HG02763 (cell line): ENCODE data around the gene SLC38A2.
"Not testable (repeated sequence)": the region's sequence is repeated elsewhere in the genome, so short reads cannot be mapped to it uniquely, and the experiment has no call there.

ENCODE experiments used
- ATAC-seq: cut with Tn5 transposase; IDR thresholded peaks from one replicate; pipeline ENCODE4 v1.9.1; 2021; ENCODE audit warnings: mild to moderate bottlenecking, moderate library complexity; ENCODE audit not compliant: unreplicated experiment

The SLC38A2 gene

DNA sequence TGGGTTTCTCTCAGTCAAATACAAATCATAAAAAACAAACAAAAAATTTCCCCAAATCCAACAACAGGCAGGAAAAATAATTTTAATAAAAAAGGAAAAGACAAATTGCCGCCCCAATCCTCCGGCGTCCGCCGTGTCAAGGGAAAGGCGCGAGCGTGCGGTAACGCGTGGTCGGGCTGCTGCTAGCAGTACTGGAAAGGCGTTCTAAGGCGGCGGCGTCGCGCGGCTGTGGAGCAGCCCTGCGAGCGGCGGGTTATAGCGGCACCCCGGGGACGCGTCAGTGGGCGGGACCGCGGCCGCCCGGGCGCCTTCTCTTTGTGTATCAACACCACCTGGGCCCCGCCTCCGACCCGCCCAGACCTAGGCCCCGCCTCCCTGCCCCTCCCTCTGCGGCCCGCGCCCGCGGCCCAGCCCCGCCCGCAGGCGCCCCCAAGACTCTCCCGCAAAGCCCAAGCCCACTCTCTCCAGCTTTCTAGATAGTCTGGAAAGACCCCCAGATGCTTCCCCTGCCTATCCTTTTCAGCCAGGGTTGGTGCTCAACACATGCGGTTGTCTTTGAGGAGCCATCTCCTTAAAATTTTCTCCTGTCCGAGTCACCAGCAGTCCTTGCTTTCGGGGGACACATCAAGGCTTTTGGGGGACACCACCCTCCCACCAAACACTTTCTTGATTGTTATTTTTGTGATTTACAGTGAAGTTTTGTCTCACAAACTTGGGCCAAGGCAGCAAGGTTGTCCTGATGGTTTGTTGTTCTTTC lies at the start of gene SLC38A2:
TSS of gene SLC38A2 (minus strand) at position 230 of the 757 bp plus-strand sequence. CDS start 1,480 bp downstream, outside the sequence.
- ATAC-seq: peak; percentile 86

DNA sequence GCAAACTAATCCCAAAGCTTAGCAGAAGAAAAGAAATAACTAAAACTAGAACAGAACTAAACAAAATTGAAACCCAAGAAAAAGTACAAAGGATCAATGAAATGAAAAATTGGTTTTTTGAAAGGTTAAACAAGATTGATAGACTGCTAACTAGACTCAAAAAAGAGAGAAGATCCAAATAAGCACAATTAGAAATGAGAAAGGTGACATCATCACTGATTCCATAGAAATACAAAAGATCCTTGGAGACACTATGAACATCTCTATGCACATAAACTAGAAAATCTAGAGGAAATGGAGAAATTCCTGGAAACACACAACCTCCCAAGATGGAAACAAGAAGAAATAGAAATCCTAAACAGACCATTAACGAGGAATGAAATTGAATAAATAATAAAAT lies 47.1 kb upstream of the SLC38A2 start:
- no peak for ATAC-seq

DNA sequence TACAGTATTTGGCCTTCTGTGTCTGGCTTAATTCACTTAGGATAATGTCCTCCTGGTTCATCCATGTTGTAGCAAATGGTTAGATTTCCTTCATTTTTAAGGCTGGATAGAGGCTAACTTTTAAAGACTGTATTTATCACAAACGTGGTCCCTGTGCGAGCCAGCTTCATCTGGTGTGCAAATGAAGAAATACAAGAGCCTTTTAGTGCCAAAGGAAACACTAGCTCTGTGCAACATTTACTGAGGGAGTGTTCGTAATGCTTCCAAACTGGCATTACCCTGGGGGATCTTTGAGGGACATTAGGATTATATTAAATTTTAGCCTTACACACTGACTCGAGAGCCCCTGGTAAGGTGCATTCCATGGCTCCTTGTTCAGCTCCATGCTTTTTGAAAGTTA lies 43.0 kb upstream of the SLC38A2 start:
- no peak for ATAC-seq

DNA sequence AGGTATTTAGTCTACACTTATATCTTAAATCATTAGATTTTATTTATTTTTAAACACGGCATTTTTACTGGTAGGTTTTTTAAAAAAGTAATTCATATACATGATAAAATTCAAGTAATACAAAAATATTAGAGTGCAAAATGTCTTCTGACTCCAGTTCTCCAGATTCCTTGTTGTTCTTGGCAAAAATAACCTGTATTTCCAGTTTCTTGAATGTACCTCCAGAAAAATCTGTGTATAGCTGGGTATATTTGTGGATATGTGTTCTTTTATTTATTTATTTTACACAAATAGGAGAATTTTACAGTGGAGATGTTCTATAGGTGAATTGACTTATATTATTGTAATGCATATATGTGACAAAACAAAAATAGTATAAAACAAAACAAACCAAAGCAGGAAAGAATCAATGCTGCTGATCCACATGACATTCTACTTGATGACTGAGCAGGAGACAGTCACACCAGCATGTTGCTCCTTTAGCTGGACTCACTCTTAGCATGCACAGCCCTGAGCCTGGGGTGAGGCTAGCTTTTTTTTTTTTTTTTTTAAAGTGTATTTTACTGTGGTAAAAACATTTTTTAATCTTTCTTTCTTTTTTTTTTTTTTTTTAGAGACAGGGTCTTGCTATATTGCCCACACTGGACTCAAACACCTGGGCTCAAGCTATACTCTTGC lies 42.2 kb upstream of the SLC38A2 start:
- no peak for ATAC-seq

- ATAC-seq: no peak
These were observed 40.8 kb upstream of the SLC38A2 start for GRCh38 chr12:46413368-46413767.

DNA sequence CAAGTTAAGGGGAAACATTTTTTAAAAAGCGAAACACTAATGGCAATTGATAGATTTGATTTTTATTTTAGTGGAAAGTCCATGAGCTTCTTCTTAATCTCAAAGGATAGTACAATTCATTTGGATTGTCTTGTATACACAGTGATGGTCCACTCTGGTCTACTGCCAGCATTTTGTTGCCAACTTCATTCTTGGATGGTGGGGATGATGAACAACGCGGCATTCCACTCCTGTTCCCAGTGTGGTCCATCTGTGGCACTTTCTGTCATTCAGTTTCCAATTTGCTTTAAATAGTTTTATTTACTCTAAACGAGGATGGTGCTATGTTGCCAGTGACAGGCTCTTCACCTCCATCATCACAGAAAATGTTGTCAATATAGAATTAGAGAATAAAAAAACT lies 40.3 kb upstream of the SLC38A2 start:
- ATAC-seq: no peak

GRCh38 chr12:46410495-46410894 lies 37.9 kb upstream of the SLC38A2 start:
- ATAC-seq: no peak

GRCh38 chr12:46409974-46410373 lies 37.4 kb upstream of the SLC38A2 start:
- no peak for ATAC-seq

DNA sequence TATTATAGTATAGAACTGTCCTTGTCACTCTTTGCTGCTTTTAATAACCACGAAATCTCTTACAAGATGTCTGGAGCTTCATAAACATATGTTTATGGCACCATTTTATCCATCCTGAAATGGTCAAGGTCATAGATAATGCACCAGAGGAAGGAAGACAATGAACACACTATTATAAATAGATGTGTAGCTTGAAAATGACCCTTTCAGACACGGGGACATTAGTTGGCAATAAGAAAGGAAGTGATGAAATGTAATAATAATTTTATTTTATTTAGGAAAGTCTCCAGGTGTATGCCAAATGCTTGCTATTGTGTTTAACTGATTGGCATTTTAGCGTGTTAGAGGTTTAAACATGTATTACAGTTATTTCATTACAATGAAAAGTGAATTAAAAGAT lies 36.8 kb upstream of the SLC38A2 start:
- ATAC-seq: no peak

DNA sequence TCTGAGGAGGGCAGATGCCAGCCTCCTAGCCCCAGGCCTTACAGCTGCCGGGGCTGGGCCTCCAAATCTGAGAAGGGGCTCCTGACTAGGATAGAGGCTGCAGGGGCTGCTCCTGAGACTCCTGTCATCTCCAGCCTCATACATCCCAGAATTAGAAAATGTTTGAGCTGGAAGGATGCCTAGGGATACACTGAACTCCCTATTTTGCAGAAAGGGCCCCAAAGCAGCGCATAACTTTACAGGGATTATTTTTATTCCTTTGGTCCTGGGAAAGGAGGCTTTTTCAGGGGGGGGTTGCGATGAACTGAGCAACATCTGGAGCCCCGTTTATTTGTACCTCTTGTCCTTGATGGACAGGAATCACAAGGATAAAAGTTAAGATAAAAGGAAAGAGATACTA lies 35.9 kb upstream of the SLC38A2 start:
- no peak for ATAC-seq

- no peak for ATAC-seq
These were observed 34.8 kb upstream of the SLC38A2 start for GRCh38 chr12:46407361-46407760.

- no peak for ATAC-seq
These were observed 33.9 kb upstream of the SLC38A2 start for GRCh38 chr12:46406352-46407027.

GRCh38 chr12:46404733-46405132 lies 32.2 kb upstream of the SLC38A2 start:
- no peak for ATAC-seq

GRCh38 chr12:46404225-46404631 lies 31.7 kb upstream of the SLC38A2 start:
- ATAC-seq: no peak

GRCh38 chr12:46403719-46404070 lies 31.1 kb upstream of the SLC38A2 start:
- ATAC-seq: no peak

DNA sequence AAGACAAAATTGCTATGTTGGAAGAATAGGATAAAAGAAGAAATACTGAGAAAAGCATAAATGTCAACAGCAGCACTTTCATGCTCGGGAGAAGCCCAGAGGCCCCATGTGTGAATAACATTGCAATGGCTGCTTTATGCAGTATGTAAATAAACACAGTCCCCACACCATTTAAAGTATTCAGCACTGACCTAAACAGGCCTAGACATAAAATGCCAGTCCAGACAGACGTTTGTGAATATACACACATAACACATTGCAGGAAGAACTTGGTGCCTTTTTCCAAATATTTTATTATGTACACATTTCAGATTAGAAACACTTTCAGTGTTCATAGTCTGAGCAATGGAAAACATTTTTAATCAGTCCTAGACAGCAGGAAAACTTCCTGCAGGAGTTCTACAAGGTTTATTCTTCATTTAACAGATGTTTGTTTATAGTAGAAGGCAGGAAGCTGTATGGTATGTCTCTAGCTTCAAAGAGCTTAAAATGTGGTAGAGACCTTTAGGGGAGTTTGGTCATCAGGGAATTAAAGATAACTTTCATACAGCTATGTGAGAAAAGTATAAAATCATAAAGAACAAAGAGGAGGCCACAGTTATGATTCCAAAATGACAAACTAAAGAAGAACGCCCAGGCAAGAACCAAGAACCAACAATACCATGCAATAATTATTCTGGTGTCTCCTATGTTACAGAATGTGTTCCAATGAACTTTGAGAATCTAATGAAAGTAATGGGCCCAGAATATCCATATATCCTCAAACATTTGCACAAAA lies 30.6 kb upstream of the SLC38A2 start:
- ATAC-seq: no peak

DNA sequence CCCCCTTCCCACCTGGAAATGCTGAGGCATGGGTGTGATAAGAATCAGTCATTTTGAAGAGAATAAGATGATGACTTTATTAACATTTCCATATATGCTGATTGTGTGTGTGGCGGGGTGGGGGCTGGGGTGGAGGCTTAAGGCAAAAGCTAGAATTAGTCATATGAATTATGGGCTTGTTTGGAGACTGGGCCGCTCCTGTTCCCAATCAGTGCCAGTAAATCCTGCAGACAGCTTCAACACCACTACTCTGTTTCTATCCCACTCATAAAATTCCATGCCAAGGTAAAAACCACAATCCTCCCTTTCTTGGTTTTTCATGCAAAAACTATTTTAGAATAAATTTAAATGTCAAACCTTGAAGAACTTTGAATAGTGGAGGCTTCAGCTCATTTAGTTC lies 29.9 kb upstream of the SLC38A2 start:
- no peak for ATAC-seq

DNA sequence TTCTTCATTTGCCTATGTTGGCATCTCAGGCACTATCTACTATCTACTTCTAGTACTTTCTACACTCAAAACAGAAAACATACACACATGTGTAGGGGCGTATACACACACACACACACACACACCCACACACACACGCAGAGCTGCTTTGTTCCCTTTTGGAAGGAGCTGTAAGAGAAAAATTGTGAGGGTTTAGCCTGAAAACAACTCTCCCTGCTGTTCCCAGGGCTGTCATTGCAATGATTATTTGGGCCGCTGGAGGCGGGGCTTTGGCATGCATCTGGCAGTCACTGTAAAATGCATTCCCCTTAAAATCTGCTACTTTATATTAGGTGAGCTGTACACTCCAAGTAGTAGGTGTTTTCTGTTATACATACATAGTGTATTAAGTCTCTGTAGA lies 29.1 kb upstream of the SLC38A2 start:
- ATAC-seq: no peak

DNA sequence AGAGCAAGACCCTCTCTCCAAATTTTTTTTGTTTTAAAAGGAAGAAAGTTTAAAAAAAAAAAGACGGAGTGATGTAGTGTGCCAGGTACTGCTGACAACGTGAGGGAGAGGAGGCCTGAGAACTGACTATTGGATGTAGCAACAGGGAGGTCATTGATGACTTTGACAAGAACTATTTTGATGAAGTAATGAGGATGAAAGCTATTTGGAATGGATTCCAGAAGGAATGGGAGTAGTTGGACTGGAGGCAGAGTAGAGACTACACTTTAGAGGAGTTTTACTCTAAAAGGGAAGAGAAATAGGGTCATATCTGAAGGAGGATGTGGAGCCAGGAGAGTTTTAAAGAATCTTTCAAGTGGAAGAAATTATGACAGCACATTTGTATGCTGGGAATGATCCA lies 27.8 kb upstream of the SLC38A2 start:
- no peak for ATAC-seq

- not testable (repeated sequence) for ATAC-seq
These were observed 27.1 kb upstream of the SLC38A2 start for GRCh38 chr12:46399461-46400248.
